BLaER1 treated with 17β-estradiol and CSF1 and Interleukin-3, amounts not matched to agents 10 nM and 100 nM (cell line): Measurements from ENCODE around the gene GPX7.

ENCODE experiments used
- H3K27ac ChIP-seq, 11 experiments: shearing (Covaris generic); formaldehyde crosslinking; 2 replicates each; pipeline ENCODE4 v1.8.1; 2022
- H3K27me3 ChIP-seq, 11 experiments: shearing (Covaris generic); formaldehyde crosslinking; 2 replicates each; pipeline ENCODE4 v1.8.1; 2022
- H3K36me3 ChIP-seq, 11 experiments: shearing (Covaris generic); formaldehyde crosslinking; 2 replicates each; pipeline ENCODE4 v1.8.1; 2022
- H3K4me1 ChIP-seq, 10 experiments: shearing (Covaris generic); formaldehyde crosslinking; 2 replicates each; pipeline ENCODE4 v1.8.1; 2022
- H3K4me2 ChIP-seq, 11 experiments: shearing (Covaris generic); formaldehyde crosslinking; 2 replicates each; pipeline ENCODE4 v1.8.1; 2022
- H3K4me3 ChIP-seq, 10 experiments: shearing (Covaris generic); formaldehyde crosslinking; 2 replicates each; pipeline ENCODE4 v1.8.1; 2022
- H3K9ac ChIP-seq, 11 experiments: shearing (Covaris generic); formaldehyde crosslinking; 2 replicates each; pipeline ENCODE4 v1.8.1; 2022
- H3K9me3 ChIP-seq, 11 experiments: shearing (Covaris generic); formaldehyde crosslinking; replicated peaks in 1 of 11; 2 replicates each; pipeline ENCODE4 v1.8.1; 2022
- H4K20me1 ChIP-seq, 11 experiments: shearing (Covaris generic); formaldehyde crosslinking; 2 replicates each; pipeline ENCODE4 v1.8.1; 2022
- Cebpa-rat ChIP-seq, 11 experiments: shearing (Covaris generic); IDR thresholded peaks; 2 replicates each; pipeline ENCODE4 v1.8.1; 2022

Gene GPX7

DNA sequence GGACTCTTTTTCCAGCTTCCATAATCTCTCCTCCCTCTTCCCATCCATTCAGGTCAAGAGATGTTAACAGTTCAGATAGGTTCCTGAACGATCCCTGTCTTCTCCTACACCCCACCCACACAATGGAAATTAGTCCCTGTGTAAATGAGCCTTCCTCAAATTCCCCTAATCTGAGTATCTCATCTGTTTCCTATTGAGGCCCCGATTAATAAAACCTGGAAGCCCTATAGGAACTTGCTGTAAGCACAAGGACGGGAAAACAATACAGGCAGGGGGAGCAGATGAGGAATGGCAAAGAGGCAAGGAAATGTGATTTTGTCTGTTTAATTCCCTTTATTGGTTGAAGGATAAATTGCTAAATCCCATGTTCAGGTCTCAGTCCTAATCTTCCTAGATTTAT, 7.1 kb upstream of the GPX7 start:
- H4K20me1 ChIP-seq = no peaks in the 10 kb centered on the region
- no peaks in the 10 kb centered on the region for H3K36me3 ChIP-seq
- no peak overlapping the region for H3K4me2 ChIP-seq
- no peak for TF ChIP-seq Cebpa-rat (IDR thresholded peaks at IDR 0.05)
- no peaks in the 10 kb centered on the region for H3K27me3 ChIP-seq
- H3K4me3 ChIP-seq = no peak overlapping the region
- H3K9ac ChIP-seq = no peak overlapping the region
- H3K9me3 ChIP-seq = peaks cover 0 to 5% (median 0%) of the 10 kb centered on the region in 11 experiments; a peak in 2 of 22 replicates
- H3K27ac ChIP-seq = no peak overlapping the region
- peaks cover 0 to 14% (median 6%) of the 10 kb centered on the region in 10 experiments; a peak in 8 of 20 replicates for H3K4me1 ChIP-seq

DNA sequence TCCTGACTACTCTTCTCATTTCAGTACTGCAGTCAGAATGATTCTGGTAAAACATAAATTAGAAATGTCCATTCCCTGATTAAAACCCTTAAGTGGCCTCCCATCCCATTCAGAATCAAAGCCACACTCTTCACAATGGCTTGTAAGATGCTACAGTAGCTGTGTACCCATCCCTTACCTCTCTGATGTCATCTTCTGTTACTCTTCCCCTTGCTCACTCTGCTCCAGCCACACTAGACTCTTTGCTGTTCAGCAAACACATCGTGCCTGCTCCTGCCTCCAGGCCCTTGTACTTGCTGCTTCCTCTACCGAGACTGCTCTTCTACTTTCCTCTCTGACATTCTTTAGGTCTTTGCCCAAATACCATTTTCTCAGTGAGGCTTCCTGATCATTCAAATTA, 4.3 kb upstream of the GPX7 start:
- no peak for TF ChIP-seq Cebpa-rat (IDR thresholded peaks at IDR 0.05)
- no peaks in the 10 kb centered on the region for H3K36me3 ChIP-seq

DNA sequence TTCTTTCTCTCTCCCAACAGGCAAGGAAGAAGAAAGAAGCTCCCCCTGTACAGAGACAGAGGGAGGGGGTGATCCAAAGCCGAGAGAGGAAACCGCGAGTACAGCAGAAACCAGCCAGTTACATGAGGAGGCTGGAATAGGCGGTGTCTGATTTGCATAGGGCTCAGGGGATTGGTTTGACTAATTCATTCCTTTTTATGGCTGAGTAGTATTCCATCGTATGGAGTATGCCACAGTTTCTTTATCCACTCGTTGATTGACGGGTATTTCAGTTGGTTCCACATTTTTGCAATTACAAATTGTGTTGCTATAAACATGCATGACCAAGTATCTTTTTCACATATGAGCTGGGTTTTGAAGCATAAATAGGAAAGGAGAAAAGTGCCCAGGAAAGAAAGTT, 3.4 kb upstream of the GPX7 start:
- Histone ChIP-seq H3K27ac (no peak overlapping the region), H3K9me3 (peaks cover 0 to 5% (median 0%) of the 10 kb centered on the region in 11 experiments; a peak in 2 of 22 replicates), H3K9ac (no peak overlapping the region)

More for the DNA sequence above, 4.3 kb upstream of the GPX7 start:
- Histone ChIP-seq H3K4me2 (no peak overlapping the region), H4K20me1 (no peaks in the 10 kb centered on the region), H3K27me3 (no peaks in the 10 kb centered on the region), H3K4me3 (no peak overlapping the region), H3K4me1 (peaks cover 9 to 24% (median 18%) of the 10 kb centered on the region in 10 experiments; a peak in 19 of 20 replicates), H3K9ac (no peak overlapping the region), H3K9me3 (peaks cover 0 to 5% (median 0%) of the 10 kb centered on the region in 11 experiments; a peak in 2 of 22 replicates), H3K27ac (no peak overlapping the region)

DNA sequence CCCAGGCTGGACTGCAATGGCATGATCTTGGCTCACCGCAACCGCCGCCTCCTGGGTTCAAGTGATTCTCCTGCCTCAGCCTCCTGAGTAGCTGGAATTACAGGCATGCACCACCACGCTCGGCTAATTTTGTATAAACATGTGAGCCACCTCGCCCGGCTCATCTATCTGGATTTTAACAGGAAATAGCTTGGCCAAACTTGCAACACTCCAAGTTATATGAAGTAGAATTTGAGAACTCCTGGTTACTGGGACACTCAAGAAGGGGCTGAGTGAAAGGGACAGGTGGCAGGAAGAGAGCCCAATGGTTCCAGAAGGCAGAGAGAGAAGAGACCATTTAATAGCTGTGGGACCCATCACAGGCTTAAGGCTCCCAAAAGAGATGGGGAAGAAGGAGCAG, 2.9 kb upstream of the GPX7 start:
- Histone ChIP-seq H3K9ac (no peak overlapping the region), H3K36me3 (peaks cover 0 to 7% (median under 1%) of the 10 kb centered on the region in 11 experiments; a peak in 7 of 22 replicates), H3K4me1 (peaks cover 22 to 28% (median 26%) of the 10 kb centered on the region in 10 experiments), H3K9me3 (peaks cover 0 to 5% (median 0%) of the 10 kb centered on the region in 11 experiments; a peak in 2 of 22 replicates), H3K4me2 (no peak overlapping the region), H3K27me3 (no peaks in the 10 kb centered on the region), H3K4me3 (no peak overlapping the region), H3K27ac (no peak overlapping the region), H4K20me1 (peaks cover 0 to 3% (median 0%) of the 10 kb centered on the region in 11 experiments; a peak in 3 of 22 replicates)
- TF ChIP-seq Cebpa-rat (IDR thresholded peaks at IDR 0.05) = no peak

More for the DNA sequence above, 3.4 kb upstream of the GPX7 start:
- H3K4me1 ChIP-seq = peaks cover 17 to 23% (median 21%) of the 10 kb centered on the region in 10 experiments
- H3K36me3 ChIP-seq = peaks cover 0 to 2% (median 0%) of the 10 kb centered on the region in 11 experiments; a peak in 1 of 22 replicates
- H3K27me3 ChIP-seq = no peaks in the 10 kb centered on the region
- H3K4me3 ChIP-seq = no peak overlapping the region
- H3K4me2 ChIP-seq = no peak overlapping the region
- no peak for TF ChIP-seq Cebpa-rat (IDR thresholded peaks at IDR 0.05)
- H4K20me1 ChIP-seq = no peaks in the 10 kb centered on the region; a peak in 1 of 22 replicates

DNA sequence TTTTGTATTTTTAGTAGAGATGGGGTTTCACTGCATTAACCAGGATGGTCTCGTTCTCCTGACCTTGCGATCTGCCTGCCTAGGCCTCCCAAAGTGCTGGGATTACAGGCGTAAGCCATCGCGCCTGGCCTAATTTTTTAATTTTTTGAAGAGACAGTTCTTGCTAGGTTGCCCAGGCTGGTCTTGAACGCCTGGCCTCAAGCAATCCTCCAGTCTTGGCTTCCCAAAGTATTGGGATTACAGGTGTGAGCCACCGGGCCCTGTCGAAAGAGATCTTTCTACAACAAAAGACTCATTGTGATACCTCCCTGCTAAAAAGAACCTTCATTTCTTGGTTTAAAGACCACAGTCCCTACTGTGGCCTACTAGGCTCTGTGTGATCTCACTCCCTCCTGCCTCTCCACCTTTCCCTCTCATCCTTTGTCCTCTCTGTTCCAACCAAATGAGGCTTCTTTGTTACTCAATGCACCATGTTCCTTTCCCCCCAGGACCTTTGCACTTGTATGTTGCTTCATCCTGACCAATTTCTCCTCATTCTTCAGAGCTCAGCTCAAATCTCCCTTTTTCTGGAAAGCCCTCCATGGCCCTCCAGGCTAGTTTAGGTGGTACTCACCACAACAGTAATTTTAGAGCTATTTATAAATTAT, 1.5 kb upstream of the GPX7 start:
- H3K4me3 ChIP-seq = no peak overlapping the region
- peaks cover 32 to 42% (median 39%) of the 10 kb centered on the region in 10 experiments for H3K4me1 ChIP-seq
- H3K27me3 ChIP-seq = no peaks in the 10 kb centered on the region
- TF ChIP-seq Cebpa-rat (IDR thresholded peaks at IDR 0.05) = no peak
- H3K9ac ChIP-seq = 0 out of 22 replicates have a peak overlapping the region, but pooled peaks of 2 of the 11 experiments have one; percentile 97 to 99
- H3K27ac ChIP-seq = no peak overlapping the region
- peaks cover 0 to 21% (median 13%) of the 10 kb centered on the region in 11 experiments; a peak in 15 of 22 replicates for H3K36me3 ChIP-seq
- H3K4me2 ChIP-seq = peak overlapping the region in 9 of 11 experiments; percentile 82 to 97 (median 90); a peak in 18 of 22 replicates
- H4K20me1 ChIP-seq = peaks cover 0 to 16% (median 0%) of the 10 kb centered on the region in 11 experiments; a peak in 6 of 22 replicates
- H3K9me3 ChIP-seq = peaks cover 0 to 5% (median 0%) of the 10 kb centered on the region in 11 experiments; a peak in 2 of 22 replicates

DNA sequence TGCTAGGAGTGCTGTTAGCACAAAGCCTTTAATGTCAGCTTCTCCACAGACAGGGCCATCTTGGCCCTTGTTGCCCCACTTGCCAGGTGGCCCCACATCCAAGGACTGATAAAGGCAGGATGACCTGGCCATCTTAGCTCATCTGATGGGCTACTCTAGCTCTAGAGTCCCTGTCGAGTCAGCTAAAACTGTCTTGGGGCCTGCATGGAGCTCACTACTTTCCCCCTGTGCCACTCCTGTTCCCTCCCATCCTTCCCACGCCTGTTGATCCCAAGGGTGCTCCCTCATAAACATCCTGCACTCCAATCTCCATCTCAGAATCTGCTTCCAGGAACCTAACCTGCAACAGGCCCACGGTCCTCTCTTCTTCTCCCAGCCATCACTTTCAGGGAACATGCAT, 652 bp upstream of the GPX7 start:
- Histone ChIP-seq H3K4me1 (peaks cover 32 to 47% (median 44%) of the 10 kb centered on the region in 10 experiments), H3K4me3 (peak overlapping the region; percentile 61 to 86 (median 80); a peak in 19 of 20 replicates), H3K9me3 (peaks cover 0 to 5% (median 0%) of the 10 kb centered on the region in 11 experiments; a peak in 2 of 22 replicates), H3K36me3 (peaks cover 2 to 29% (median 22%) of the 10 kb centered on the region in 11 experiments; a peak in 21 of 22 replicates), H3K27me3 (no peaks in the 10 kb centered on the region), H3K9ac (peak overlapping the region; percentile 88 to 99 (median 97); a peak in 21 of 22 replicates), H3K4me2 (peak overlapping the region; percentile 82 to 97 (median 89)), H4K20me1 (peaks cover 0 to 25% (median 8%) of the 10 kb centered on the region in 11 experiments; a peak in 9 of 22 replicates), H3K27ac (peak overlapping the region in 10 of 11 experiments; percentile 85 to 98 (median 96); a peak in 20 of 22 replicates)
- TF ChIP-seq Cebpa-rat (IDR thresholded peaks at IDR 0.05) = no peak

DNA sequence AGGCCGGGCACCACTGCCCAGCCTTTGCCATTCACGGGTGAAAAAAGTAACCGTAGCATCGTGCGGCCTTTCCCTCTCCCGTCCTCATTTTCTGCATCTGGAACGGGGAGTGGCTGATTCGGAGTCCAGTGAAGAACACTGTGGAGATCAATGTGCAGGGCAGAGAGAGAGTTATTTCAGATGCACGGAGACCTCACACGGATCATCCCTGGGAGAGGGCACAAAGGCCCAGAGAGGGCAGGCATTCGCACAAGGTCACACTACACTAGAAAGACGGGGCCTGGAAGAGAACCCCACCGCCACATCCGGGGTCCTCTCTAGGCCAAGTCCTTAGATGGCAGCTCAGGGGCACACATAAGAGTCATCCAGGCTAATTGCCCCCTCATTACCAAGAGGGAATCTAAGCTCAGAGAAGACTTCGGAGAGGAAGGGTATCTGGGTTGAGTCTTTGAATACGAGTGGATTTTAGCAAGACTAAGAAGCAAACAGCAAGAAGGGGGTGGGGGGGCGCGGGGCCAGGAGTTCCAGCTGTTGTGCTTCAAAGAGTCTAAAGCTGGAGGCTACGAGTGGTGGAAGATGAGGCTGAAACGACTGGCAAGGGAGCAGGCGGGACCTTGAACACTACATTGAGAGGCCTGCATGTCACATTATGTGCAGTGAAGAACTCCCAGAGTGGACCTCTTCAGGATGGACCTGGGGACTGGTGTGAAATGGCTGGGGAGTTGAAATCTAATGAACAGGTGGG, 857 bp downstream of the GPX7 start:
- H3K27ac ChIP-seq = peak overlapping the region; percentile 85 to 98 (median 96)
- no peak for TF ChIP-seq Cebpa-rat (IDR thresholded peaks at IDR 0.05)

DNA sequence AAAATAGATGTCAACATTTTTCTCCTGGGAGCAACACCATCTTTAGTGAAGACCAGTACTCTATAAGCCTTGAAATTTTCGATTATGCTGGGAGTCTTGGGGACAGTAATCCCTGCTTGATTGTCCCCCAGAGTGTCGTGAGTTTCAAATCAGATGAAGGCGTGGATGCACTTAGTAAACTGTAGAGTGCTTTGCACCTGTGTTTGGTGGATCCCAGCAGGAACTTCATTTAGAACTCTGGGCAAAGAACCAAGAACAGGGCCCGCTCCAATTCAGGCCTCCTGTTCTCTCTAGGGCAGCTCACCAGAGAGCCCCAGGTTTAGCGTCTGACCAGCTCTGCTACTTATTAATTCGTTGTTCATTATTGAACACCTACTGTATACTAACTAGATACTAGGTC, 1.5 kb downstream of the GPX7 start:
- Histone ChIP-seq H3K4me2 (peak overlapping the region; percentile 82 to 97 (median 89)), H3K27ac (peak overlapping the region in 9 of 11 experiments; percentile 93 to 98 (median 97); a peak in 18 of 22 replicates), H3K4me3 (peak overlapping the region in 9 of 10 experiments; percentile 1 to 86 (median 81); a peak in 17 of 20 replicates), H4K20me1 (peaks cover 0 to 41% (median 10%) of the 10 kb centered on the region in 11 experiments; a peak in 9 of 22 replicates), H3K9ac (peak overlapping the region; percentile 3 to 99 (median 97); a peak in 20 of 22 replicates), H3K36me3 (peaks cover 23 to 51% (median 43%) of the 10 kb centered on the region in 11 experiments), H3K27me3 (no peaks in the 10 kb centered on the region), H3K9me3 (peaks cover 0 to 6% (median 0%) of the 10 kb centered on the region in 11 experiments; a peak in 3 of 22 replicates), H3K4me1 (peaks cover 32 to 48% (median 44%) of the 10 kb centered on the region in 10 experiments)
- TF ChIP-seq Cebpa-rat (IDR thresholded peaks at IDR 0.05) = no peak

More for the DNA sequence above, 857 bp downstream of the GPX7 start:
- Histone ChIP-seq H3K9me3 (peaks cover 0 to 5% (median 0%) of the 10 kb centered on the region in 11 experiments; a peak in 3 of 22 replicates), H3K9ac (peak overlapping the region; percentile 88 to 99 (median 97)), H3K4me3 (peak overlapping the region; percentile 61 to 86 (median 80)), H3K36me3 (peaks cover 17 to 45% (median 37%) of the 10 kb centered on the region in 11 experiments), H3K4me1 (peaks cover 32 to 48% (median 44%) of the 10 kb centered on the region in 10 experiments), H4K20me1 (peaks cover 0 to 37% (median 10%) of the 10 kb centered on the region in 11 experiments; a peak in 9 of 22 replicates), H3K27me3 (no peaks in the 10 kb centered on the region), H3K4me2 (peak overlapping the region; percentile 82 to 97 (median 89))
